Measurements from ENCODE around the gene ZNF273.

ZNF273 gene

GRCh38 chr7:64965594-64965993 is 62.5 kb downstream of the ZNF273 start:
- no peak overlapping the region for H3K4me3 ChIP-seq
- H3K27ac ChIP-seq, result no peak overlapping the region
- TF ChIP-seq CTCF (IDR thresholded peaks at IDR 0.05), result no peak
- no peak for DNase-seq (ENCODE audit: low spot score)

GRCh38 chr7:64978497-64979203 is 75.6 kb downstream of the ZNF273 start:
- no peak for DNase-seq (ENCODE audit: low spot score)

More at GRCh38 chr7:64978497-64979203, 75.6 kb downstream of the ZNF273 start:
- no peak overlapping the region for H3K27ac ChIP-seq
- H3K4me3 ChIP-seq, result no peak overlapping the region
- no peak for TF ChIP-seq CTCF (IDR thresholded peaks at IDR 0.05)
